ENCODE data around the gene SCNN1B.
"Not testable (repeated sequence)": the region's sequence is repeated elsewhere in the genome, so short reads cannot be mapped to it uniquely, and the experiment has no call there.

Gene SCNN1B

GRCh38 chr16:23382279-23382678 is 80.2 kb downstream of the SCNN1B start:
- H3K9ac ChIP-seq (ENCODE audit: low read depth, low read length): no peak overlapping the region
- no peak overlapping the region for H3K27ac ChIP-seq (ENCODE audit: low read depth, low read length)
- no peak overlapping the region for H3K4me3 ChIP-seq (ENCODE audit: low read depth, low read length)
- H3K9me3 ChIP-seq (ENCODE audit: control insufficient read depth, insufficient read depth, low read length): no peaks in the 10 kb centered on the region
- no peaks in the 10 kb centered on the region for H3K4me1 ChIP-seq (ENCODE audit: control insufficient read depth, insufficient read depth, low read length)
- H3K36me3 ChIP-seq (ENCODE audit: control insufficient read depth, insufficient read depth, low read length): no peaks in the 10 kb centered on the region
- H3K27me3 ChIP-seq (ENCODE audit: control insufficient read depth, insufficient read depth, low read length): no peaks in the 10 kb centered on the region

GRCh38 chr16:23383881-23384280 is 81.8 kb downstream of the SCNN1B start:
- H3K4me3 ChIP-seq (ENCODE audit: low read depth, low read length): no peak overlapping the region
- H3K27me3 ChIP-seq (ENCODE audit: control insufficient read depth, insufficient read depth, low read length): no peaks in the 10 kb centered on the region
- H3K9me3 ChIP-seq (ENCODE audit: control insufficient read depth, insufficient read depth, low read length): no peaks in the 10 kb centered on the region
- H3K4me1 ChIP-seq (ENCODE audit: control insufficient read depth, insufficient read depth, low read length): no peaks in the 10 kb centered on the region
- no peak overlapping the region for H3K9ac ChIP-seq (ENCODE audit: low read depth, low read length)
- no peak overlapping the region for H3K27ac ChIP-seq (ENCODE audit: low read depth, low read length)
- peaks cover 4% of the 10 kb centered on the region for H3K36me3 ChIP-seq (ENCODE audit: control insufficient read depth, insufficient read depth, low read length)

GRCh38 chr16:23384878-23385277 is 82.8 kb downstream of the SCNN1B start:
- H3K4me1 ChIP-seq (ENCODE audit: control insufficient read depth, insufficient read depth, low read length): no peaks in the 10 kb centered on the region
- no peak overlapping the region for H3K4me3 ChIP-seq (ENCODE audit: low read depth, low read length)
- no peak overlapping the region for H3K9ac ChIP-seq (ENCODE audit: low read depth, low read length)
- no peaks in the 10 kb centered on the region for H3K27me3 ChIP-seq (ENCODE audit: control insufficient read depth, insufficient read depth, low read length)
- H3K27ac ChIP-seq (ENCODE audit: low read depth, low read length): no peak overlapping the region
- H3K36me3 ChIP-seq (ENCODE audit: control insufficient read depth, insufficient read depth, low read length): peaks cover 12% of the 10 kb centered on the region
- no peaks in the 10 kb centered on the region for H3K9me3 ChIP-seq (ENCODE audit: control insufficient read depth, insufficient read depth, low read length)

GRCh38 chr16:23385441-23385840 is 83.3 kb downstream of the SCNN1B start:
- Histone ChIP-seq H3K4me3 (ENCODE audit: low read depth, low read length) (no peak overlapping the region), H3K9me3 (ENCODE audit: control insufficient read depth, insufficient read depth, low read length) (no peaks in the 10 kb centered on the region), H3K4me1 (ENCODE audit: control insufficient read depth, insufficient read depth, low read length) (no peaks in the 10 kb centered on the region), H3K27me3 (ENCODE audit: control insufficient read depth, insufficient read depth, low read length) (no peaks in the 10 kb centered on the region), H3K36me3 (ENCODE audit: control insufficient read depth, insufficient read depth, low read length) (peaks cover 12% of the 10 kb centered on the region), H3K9ac (ENCODE audit: low read depth, low read length) (no peak overlapping the region), H3K27ac (ENCODE audit: low read depth, low read length) (no peak overlapping the region)

- peaks cover 29% of the 10 kb centered on the region for H3K36me3 ChIP-seq (ENCODE audit: control insufficient read depth, insufficient read depth, low read length)
- no peaks in the 10 kb centered on the region for H3K27me3 ChIP-seq (ENCODE audit: control insufficient read depth, insufficient read depth, low read length)
- H3K27ac ChIP-seq (ENCODE audit: low read depth, low read length): no peak overlapping the region
- no peak overlapping the region for H3K9ac ChIP-seq (ENCODE audit: low read depth, low read length)
- no peaks in the 10 kb centered on the region for H3K4me1 ChIP-seq (ENCODE audit: control insufficient read depth, insufficient read depth, low read length)
- no peaks in the 10 kb centered on the region for H3K9me3 ChIP-seq (ENCODE audit: control insufficient read depth, insufficient read depth, low read length)
- no peak overlapping the region for H3K4me3 ChIP-seq (ENCODE audit: low read depth, low read length)
These were observed 85.6 kb downstream of the SCNN1B start for GRCh38 chr16:23387666-23388065.

- peaks cover 35% of the 10 kb centered on the region for H3K36me3 ChIP-seq (ENCODE audit: control insufficient read depth, insufficient read depth, low read length)
- no peak overlapping the region for H3K4me3 ChIP-seq (ENCODE audit: low read depth, low read length)
- H3K9me3 ChIP-seq (ENCODE audit: control insufficient read depth, insufficient read depth, low read length): no peaks in the 10 kb centered on the region
- no peaks in the 10 kb centered on the region for H3K4me1 ChIP-seq (ENCODE audit: control insufficient read depth, insufficient read depth, low read length)
- H3K27ac ChIP-seq (ENCODE audit: low read depth, low read length): no peak overlapping the region
- H3K27me3 ChIP-seq (ENCODE audit: control insufficient read depth, insufficient read depth, low read length): no peaks in the 10 kb centered on the region
- no peak overlapping the region for H3K9ac ChIP-seq (ENCODE audit: low read depth, low read length)
These were observed 86.7 kb downstream of the SCNN1B start for GRCh38 chr16:23388786-23389185.

GRCh38 chr16:23389201-23389600 is 87.1 kb downstream of the SCNN1B start:
- H3K27me3 ChIP-seq (ENCODE audit: control insufficient read depth, insufficient read depth, low read length): no peaks in the 10 kb centered on the region
- no peak overlapping the region for H3K4me3 ChIP-seq (ENCODE audit: low read depth, low read length)
- H3K4me1 ChIP-seq (ENCODE audit: control insufficient read depth, insufficient read depth, low read length): 0 out of 2 replicates have a peak, but pooled peaks cover under 1% of the 10 kb centered on the region
- peaks cover 35% of the 10 kb centered on the region for H3K36me3 ChIP-seq (ENCODE audit: control insufficient read depth, insufficient read depth, low read length)
- no peak overlapping the region for H3K27ac ChIP-seq (ENCODE audit: low read depth, low read length)
- no peaks in the 10 kb centered on the region for H3K9me3 ChIP-seq (ENCODE audit: control insufficient read depth, insufficient read depth, low read length)
- H3K9ac ChIP-seq (ENCODE audit: low read depth, low read length): no peak overlapping the region

GRCh38 chr16:23389936-23390335 is 87.8 kb downstream of the SCNN1B start:
- H3K9ac ChIP-seq (ENCODE audit: low read depth, low read length); H3K4me3 ChIP-seq (ENCODE audit: low read depth, low read length); H3K4me1 ChIP-seq (ENCODE audit: control insufficient read depth, insufficient read depth, low read length); H3K27ac ChIP-seq (ENCODE audit: low read depth, low read length); H3K9me3 ChIP-seq (ENCODE audit: control insufficient read depth, insufficient read depth, low read length); H3K27me3 ChIP-seq (ENCODE audit: control insufficient read depth, insufficient read depth, low read length): not testable (repeated sequence)
- peaks cover 38% of the 10 kb centered on the region for H3K36me3 ChIP-seq (ENCODE audit: control insufficient read depth, insufficient read depth, low read length)

- peaks cover 42% of the 10 kb centered on the region for H3K36me3 ChIP-seq (ENCODE audit: control insufficient read depth, insufficient read depth, low read length)
- peaks cover 3% of the 10 kb centered on the region; the same call in 1 of the 2 replicates for H3K4me1 ChIP-seq (ENCODE audit: control insufficient read depth, insufficient read depth, low read length)
- no peak overlapping the region for H3K4me3 ChIP-seq (ENCODE audit: low read depth, low read length)
- no peak overlapping the region for H3K27ac ChIP-seq (ENCODE audit: low read depth, low read length)
- H3K9me3 ChIP-seq (ENCODE audit: control insufficient read depth, insufficient read depth, low read length): no peaks in the 10 kb centered on the region
- H3K27me3 ChIP-seq (ENCODE audit: control insufficient read depth, insufficient read depth, low read length): no peaks in the 10 kb centered on the region
- H3K9ac ChIP-seq (ENCODE audit: low read depth, low read length): no peak overlapping the region
These were observed 89.5 kb downstream of the SCNN1B start for GRCh38 chr16:23391381-23392222.

GRCh38 chr16:23392223-23392600 is 90.1 kb downstream of the SCNN1B start:
- Histone ChIP-seq H3K36me3 (ENCODE audit: control insufficient read depth, insufficient read depth, low read length) (peaks cover 42% of the 10 kb centered on the region), H3K9ac (ENCODE audit: low read depth, low read length) (no peak overlapping the region), H3K4me1 (ENCODE audit: control insufficient read depth, insufficient read depth, low read length) (peaks cover 3% of the 10 kb centered on the region; the same call in 1 of the 2 replicates), H3K4me3 (ENCODE audit: low read depth, low read length) (no peak overlapping the region), H3K27me3 (ENCODE audit: control insufficient read depth, insufficient read depth, low read length) (no peaks in the 10 kb centered on the region), H3K27ac (ENCODE audit: low read depth, low read length) (no peak overlapping the region), H3K9me3 (ENCODE audit: control insufficient read depth, insufficient read depth, low read length) (no peaks in the 10 kb centered on the region)

- H3K4me1 ChIP-seq (ENCODE audit: control insufficient read depth, insufficient read depth, low read length): peaks cover 12% of the 10 kb centered on the region
- no peak overlapping the region for H3K9ac ChIP-seq (ENCODE audit: low read depth, low read length)
- H3K27me3 ChIP-seq (ENCODE audit: control insufficient read depth, insufficient read depth, low read length): no peaks in the 10 kb centered on the region
- H3K9me3 ChIP-seq (ENCODE audit: control insufficient read depth, insufficient read depth, low read length): no peaks in the 10 kb centered on the region
- H3K4me3 ChIP-seq (ENCODE audit: low read depth, low read length): no peak overlapping the region
- H3K36me3 ChIP-seq (ENCODE audit: control insufficient read depth, insufficient read depth, low read length): peaks cover 43% of the 10 kb centered on the region
- no peak overlapping the region for H3K27ac ChIP-seq (ENCODE audit: low read depth, low read length)
These were observed 92.2 kb downstream of the SCNN1B start for GRCh38 chr16:23394141-23394831.

Measured in HUES48 (cell line).